Endothelial cell of umbilical vein (primary cell): ENCODE results near the gene OPTN. TPM values are rescaled to one million over a fixed set of nuclear protein-coding genes. Genes with fewer than 3 reads are reported as not detected.

Experiments
- BruUV-seq: library from RNA; stranded (reverse); fragments of 400-500 nt; replicated peaks from 2 replicates; lab custom pipeline; 2021; lab: Mats Ljungman, UMichigan
- CTCF ChIA-PET: fragments of 300-600, 350-600 bp; sonication (Branson Sonifier 250); formaldehyde crosslinking; loops from one replicate; lab custom pipeline; 2021; ENCODE audit warnings: antibody characterized with exemption, inconsistent platforms; lab: Charles Lee
- POLR2A ChIA-PET: fragments of 300-600, 350-600 bp; sonication (Branson Sonifier 250); formaldehyde crosslinking; loops from one replicate; lab custom pipeline; 2021; ENCODE audit warnings: antibody characterized with exemption, inconsistent platforms; lab: Charles Lee
- DNase-seq: peaks from one replicate; pipeline ENCODE4 v3.0.0-alpha.2; 2011; ENCODE audit warnings: low read depth, low spot score
- FAIRE-seq: peaks from 2 replicates; lab custom pipeline; 2011; peaks lifted over from hg19 to GRCh38; lab: Jason Lieb, UNC
- H2AFZ ChIP-seq: 2 replicates; pipeline ENCODE4 v1.6.0; 2012; ENCODE audit warnings: low read depth, low read length, control low read depth, inconsistent platforms
- H3K27ac ChIP-seq: 2 replicates; pipeline ENCODE4 v1.5.1; 2011; ENCODE audit warnings: low read depth, mild to moderate bottlenecking, control low read depth, low read length, moderate library complexity; ENCODE audit not compliant: insufficient read depth
- H3K27me3 ChIP-seq, 2 experiments: 2 replicates each; pipeline versions ENCODE4 v1.6.0 to v1.6.1; 2011; ENCODE audit warnings: low read length in 2 of 2, mixed read lengths in 1 of 2; ENCODE audit not compliant: control insufficient read depth in 2 of 2, insufficient read depth in 2 of 2
- H3K36me3 ChIP-seq, 2 experiments: 2 replicates in 1 of 2; 3 replicates in 1 of 2; pipeline ENCODE4 v1.5.1; 2011; ENCODE audit warnings: low read length in 2 of 2, mild to moderate bottlenecking in 1 of 2, moderate library complexity in 1 of 2; ENCODE audit not compliant: control insufficient read depth in 2 of 2, insufficient read depth in 2 of 2; ENCODE audit errors: extremely low read depth in 1 of 2
- H3K4me1 ChIP-seq: 3 replicates; pipeline ENCODE4 v1.5.1; 2011; ENCODE audit warnings: mild to moderate bottlenecking, low read length; ENCODE audit not compliant: control insufficient read depth, insufficient read depth; ENCODE audit errors: extremely low read depth
- H3K4me2 ChIP-seq: 2 replicates; pipeline ENCODE4 v1.6.1; 2011; ENCODE audit warnings: low read length, control low read depth, mixed read lengths; ENCODE audit not compliant: insufficient read depth
- H3K4me3 ChIP-seq, 3 experiments: fragments of 200-600 bp in 1 of 3; sonication (generic), shearing (Covaris generic) in 1 of 3; replicated peaks in 1 of 3; 2 replicates each; pipeline ENCODE4 v1.5.1; 2011 to 2016; ENCODE audit warnings: control low read depth in 3 of 3, low read length in 3 of 3, mild to moderate bottlenecking in 2 of 3, inconsistent platforms in 1 of 3, low read depth in 1 of 3, moderate library complexity in 1 of 3; ENCODE audit not compliant: insufficient read depth in 1 of 3
- H3K79me2 ChIP-seq: 2 replicates; pipeline ENCODE4 v1.6.0; 2012; ENCODE audit warnings: low read length, inconsistent platforms; ENCODE audit not compliant: control insufficient read depth, insufficient read depth
- H3K9ac ChIP-seq: replicated peaks from 2 replicates; pipeline ENCODE3; 2011; ENCODE audit warnings: low read length, control low read depth; ENCODE audit not compliant: insufficient read depth; ENCODE audit errors: extremely low read depth
- H3K9me1 ChIP-seq: replicated peaks from 3 replicates; pipeline ENCODE4 v1.6.0; 2011; ENCODE audit warnings: mild to moderate bottlenecking, low read length; ENCODE audit not compliant: control insufficient read depth, insufficient read depth; ENCODE audit errors: extremely low read depth
- H3K9me3 ChIP-seq: replicated peaks from 2 replicates; pipeline ENCODE4 v1.5.1; 2012; ENCODE audit warnings: low read length, inconsistent platforms; ENCODE audit not compliant: control insufficient read depth, insufficient read depth
- H4K20me1 ChIP-seq: replicated peaks from 2 replicates; pipeline ENCODE3; 2011; ENCODE audit warnings: mild to moderate bottlenecking, low read length; ENCODE audit not compliant: control insufficient read depth, insufficient read depth; ENCODE audit errors: extremely low read depth
- CTCF ChIP-seq, 2 donors: IDR thresholded peaks; 1 replicate in 1 of 2; 2 replicates in 1 of 2; pipeline ENCODE4 v1.5.1; 2011; ENCODE audit warnings: low read length in 2 of 2, mild to moderate bottlenecking in 2 of 2, moderate library complexity in 2 of 2, control low read depth in 1 of 2, inconsistent platforms in 1 of 2, low read depth in 1 of 2; ENCODE audit not compliant: insufficient read depth in 1 of 2; ENCODE audit errors: extremely low read depth in 1 of 2
- EZH2 ChIP-seq: IDR thresholded peaks from 2 replicates; pipeline ENCODE4 v1.6.1; 2012; ENCODE audit warnings: borderline replicate concordance, low read depth, mild to moderate bottlenecking, moderate library complexity, low read length, inconsistent platforms; ENCODE audit not compliant: severe bottlenecking
- FOS ChIP-seq: IDR thresholded peaks from 2 replicates; pipeline ENCODE4 v1.6.1; 2011; ENCODE audit warnings: mild to moderate bottlenecking, low read length, moderate library complexity, borderline replicate concordance; ENCODE audit not compliant: insufficient read depth
- GATA2 ChIP-seq: IDR thresholded peaks from 2 replicates; pipeline ENCODE4 v1.7.0; 2011; ENCODE audit warnings: low read depth, mild to moderate bottlenecking, moderate library complexity, mixed read lengths, low read length; ENCODE audit not compliant: insufficient read length, insufficient read depth
- JUN ChIP-seq: IDR thresholded peaks from 2 replicates; pipeline ENCODE4 v1.6.1; 2011; ENCODE audit warnings: borderline replicate concordance, low read depth; ENCODE audit not compliant: insufficient read length, insufficient read depth
- MAX ChIP-seq: IDR thresholded peaks from 2 replicates; pipeline ENCODE4 v1.6.1; 2011; ENCODE audit not compliant: insufficient read depth, insufficient read length
- MYC ChIP-seq: IDR thresholded peaks from one replicate; pipeline ENCODE4 v1.6.1; 2011; ENCODE audit warnings: mild to moderate bottlenecking, low read depth, low read length
- POLR2A ChIP-seq: IDR thresholded peaks from 2 replicates; pipeline ENCODE4 v1.6.1; 2012; ENCODE audit warnings: low read depth, mild to moderate bottlenecking, control low read depth, low read length
- POLR2AphosphoS5 ChIP-seq: IDR thresholded peaks from 2 replicates; pipeline ENCODE4 v1.6.1; 2012; ENCODE audit warnings: low read depth, mild to moderate bottlenecking, control low read depth, low read length, moderate library complexity; ENCODE audit not compliant: insufficient read depth
- dilution Hi-C: fragments of 300-500 bp; cut with MboI; formaldehyde crosslinking; loops from one replicate; pipeline ENCODE4 v1.15.0; 2019; ENCODE audit warnings: low sequenced_read_pairs; ENCODE audit not compliant: extremely low pct_ligation_motif_present
- intact Hi-C: fragments of 100-400 bp; cut with micrococcal nuclease; formaldehyde crosslinking; loops from one replicate; pipeline ENCODE4 v1.10.0; 2022
- polyA plus RNA-seq, 4 experiments: library from polyadenylated mRNA; depleted of rRNA in 3 of 4; stranded (reverse) in 3 of 4; unstranded in 1 of 4; fragments of >200 nt; gene quantifications; 2 replicates each; pipeline versions ENCODE4 v1.2.1 to v1.2.3, GENCODE V29; 2011 to 2012; ENCODE audit warnings: missing spikeins in 1 of 4
- total RNA-seq: library from RNA; stranded (reverse); gene quantifications from 2 replicates; pipeline ENCODE4 v1.2.3, GENCODE V29; 2021

OPTN gene
- total and polyA plus RNA-seq, 2 donors (not counting 3 experiments of a cell fraction or from before 2014, with no cell fraction given): 22.7 to 94.2 TPM

GRCh38 chr10:13068071-13068470 lies 31.9 kb upstream of the OPTN start:
- H3K4me3 ChIP-seq: no peak overlapping the region
- no peaks in the 10 kb centered on the region for H3K9me1 ChIP-seq
- dilution Hi-C loops: no loop called here
- H3K9me3 ChIP-seq: no peaks in the 10 kb centered on the region
- FAIRE-seq: no peak
- H3K27ac ChIP-seq: no peak overlapping the region
- no peaks in the 10 kb centered on the region for H4K20me1 ChIP-seq
- CTCF ChIA-PET: no interaction called here
- DNase-seq: no peak
- H3K36me3 ChIP-seq: no peaks in the 10 kb centered on the region
- POLR2A ChIA-PET: no interaction called here
- H3K79me2 ChIP-seq: no peaks in the 10 kb centered on the region
- TF ChIP-seq POLR2AphosphoS5: no peak
- no peak for TF ChIP-seq POLR2A
- no peak for TF ChIP-seq MAX
- TF ChIP-seq GATA2: no peak
- no peak for TF ChIP-seq EZH2
- TF ChIP-seq FOS: no peak
- no peak overlapping the region for H3K9ac ChIP-seq
- no peak overlapping the region for H2AFZ ChIP-seq
- no TSS peak for BruUV-seq
- peaks cover 0 to 3% of the 10 kb centered on the region in 2 experiments for H3K27me3 ChIP-seq
- intact Hi-C loops: no loop called here
- no peak overlapping the region for H3K4me2 ChIP-seq
- H3K4me1 ChIP-seq: no peaks in the 10 kb centered on the region

GRCh38 chr10:13068484-13068883 lies 31.5 kb upstream of the OPTN start:
- no peaks in the 10 kb centered on the region for H3K9me3 ChIP-seq
- POLR2A ChIA-PET: no interaction called here
- H3K27ac ChIP-seq: no peak overlapping the region
- CTCF ChIA-PET: no interaction called here
- intact Hi-C loops: no loop called here
- no peaks in the 10 kb centered on the region for H3K79me2 ChIP-seq
- H3K4me2 ChIP-seq: no peak overlapping the region
- dilution Hi-C loops: no loop called here
- no peaks in the 10 kb centered on the region for H4K20me1 ChIP-seq
- TF ChIP-seq POLR2AphosphoS5 (no peak), MYC (no peak), POLR2A (no peak), CTCF (IDR thresholded peaks at IDR 0.05; ENCODE audit: extremely low read depth in 1 of 2, insufficient read depth in 1 of 2, low read depth in 1 of 2, low read length in 2 of 2) (no peak), JUN (no peak), FOS (no peak), MAX (no peak), EZH2 (no peak), GATA2 (no peak)
- H3K4me1 ChIP-seq: no peaks in the 10 kb centered on the region
- DNase-seq (no peak), FAIRE-seq (no peak)
- no peak overlapping the region for H2AFZ ChIP-seq
- no peak overlapping the region for H3K4me3 ChIP-seq
- peaks cover 0 to 3% of the 10 kb centered on the region in 2 experiments for H3K27me3 ChIP-seq
- H3K9me1 ChIP-seq: no peaks in the 10 kb centered on the region
- no peak overlapping the region for H3K9ac ChIP-seq
- no TSS peak for BruUV-seq
- H3K36me3 ChIP-seq: no peaks in the 10 kb centered on the region
